HCT116 (cell line): Measurements from ENCODE around the gene FGFRL1. TPM values are rescaled to one million over a fixed set of nuclear protein-coding genes. Genes with fewer than 3 reads are reported as not detected.
A peak's percentile ranks its signal among the peaks of the same experiment; 100 is the strongest.

Experiments used
- ATAC-seq: fragments of 200-7000 bp; cut with Tn5 transposase; 2 replicates; pipeline ENCODE4 v1.9.1; 2020; ENCODE audit warnings: mild to moderate bottlenecking, moderate library complexity
- BruUV-seq: library from RNA; stranded (reverse); fragments of 400-500 nt; replicated peaks from 2 replicates; lab custom pipeline; 2021; lab: Mats Ljungman, UMichigan
- CTCF ChIA-PET: fragments of 300-600 bp; sonication (Branson Sonifier 250); formaldehyde crosslinking; loops from one replicate; lab custom pipeline; 2021; ENCODE audit warnings: antibody characterized with exemption; lab: Charles Lee
- POLR2A ChIA-PET: fragments of 300-600, 350-600 bp; sonication (Branson Sonifier 250); formaldehyde crosslinking; loops from one replicate; lab custom pipeline; 2021; ENCODE audit warnings: antibody characterized with exemption; lab: Charles Lee
- RAD21 ChIA-PET, 2 experiments: fragments of 300-600 bp; sonication (Branson Sonifier 250); formaldehyde crosslinking; loops; one replicate each; lab custom pipeline; 2023; ENCODE audit warnings: low total read pairs in 2 of 2; ENCODE audit not compliant: uncharacterized antibody in 2 of 2, unreplicated experiment in 2 of 2, low non-redundant PET in 1 of 2; lab: Charles Lee
- DNase-seq: peaks from one replicate; pipeline ENCODE4 v3.0.0-alpha.2; 2010; ENCODE audit warnings: low read depth, low spot score
- H2AFZ ChIP-seq: fragments of 200-600 bp; shearing (Covaris generic), sonication (generic); 2 replicates; pipeline ENCODE4 v1.6.1; 2017; ENCODE audit warnings: low read depth, mixed run types, mixed read lengths, antibody characterized with exemption, low read length; ENCODE audit not compliant: poor library complexity, severe bottlenecking
- H3K27ac ChIP-seq: 2 replicates; pipeline ENCODE4 v1.5.1; 2012; ENCODE audit warnings: low read depth, low read length
- H3K27me3 ChIP-seq: fragments of 200-600 bp; sonication (generic); 2 replicates; pipeline ENCODE4 v1.6.1; 2016; ENCODE audit warnings: mixed run types, low read length, mixed read lengths; ENCODE audit not compliant: insufficient read depth
- H3K36me3 ChIP-seq, 2 experiments: fragments of 200-500 bp in 1 of 2; fragments of 200-600 bp in 1 of 2; sonication (Bioruptor generic) in 1 of 2; sonication (generic) in 1 of 2; 2 replicates each; pipeline versions ENCODE4 v1.5.1 to v1.6.1; 2014 to 2016; ENCODE audit warnings: low read length in 2 of 2, inconsistent platforms in 1 of 2, mixed read lengths in 1 of 2, mixed run types in 1 of 2; ENCODE audit not compliant: insufficient read depth in 2 of 2, control insufficient read depth in 1 of 2
- H3K4me1 ChIP-seq, 2 experiments: fragments of 200-600 bp in 1 of 2; sonication (generic) in 1 of 2; 2 replicates each; pipeline versions ENCODE4 v1.5.1 to v1.6.1; 2012 to 2017; ENCODE audit warnings: low read length in 2 of 2, inconsistent platforms in 1 of 2, mild to moderate bottlenecking in 1 of 2, mixed read lengths in 1 of 2, mixed run types in 1 of 2, moderate library complexity in 1 of 2; ENCODE audit not compliant: insufficient read depth in 2 of 2, control insufficient read depth in 1 of 2
- H3K4me2 ChIP-seq: fragments of 200-600 bp; sonication (generic); 2 replicates; pipeline ENCODE4 v1.6.1; 2017; ENCODE audit warnings: mixed run types, low read length, mixed read lengths
- H3K4me3 ChIP-seq, 2 experiments: fragments of 200-600 bp in 1 of 2; sonication (generic) in 1 of 2; replicated peaks in 1 of 2; 2 replicates each; pipeline ENCODE4 v1.5.1; 2011 to 2016; ENCODE audit warnings: low read length in 2 of 2, control low read depth in 1 of 2, low read depth in 1 of 2, mild to moderate bottlenecking in 1 of 2, mixed read lengths in 1 of 2, mixed run types in 1 of 2
- H3K79me2 ChIP-seq: fragments of 200-600 bp; sonication (generic); 2 replicates; pipeline ENCODE4 v1.6.1; 2017; ENCODE audit warnings: mild to moderate bottlenecking, mixed run types, low read length, moderate library complexity, mixed read lengths; ENCODE audit not compliant: insufficient read depth
- H3K9ac ChIP-seq: fragments of 200-600 bp; sonication (generic); 2 replicates; pipeline ENCODE4 v1.6.1; 2016; ENCODE audit warnings: low read length, mixed read lengths
- H3K9me2 ChIP-seq: fragments of 200-600 bp; sonication (generic), shearing (Covaris generic); 2 replicates; pipeline ENCODE4 v1.6.1; 2017; ENCODE audit warnings: mixed run types, mild to moderate bottlenecking, moderate library complexity; ENCODE audit not compliant: insufficient read depth
- H3K9me3 ChIP-seq, 2 experiments: fragments of 200-500 bp in 1 of 2; fragments of 200-600 bp in 1 of 2; sonication (Bioruptor generic) in 1 of 2; sonication (generic) in 1 of 2; 2 replicates each; pipeline ENCODE4 v1.6.1; 2014 to 2017; ENCODE audit warnings: low read length in 2 of 2, mixed read lengths in 2 of 2, inconsistent platforms in 1 of 2, low read depth in 1 of 2, mild to moderate bottlenecking in 1 of 2, mixed run types in 1 of 2, moderate library complexity in 1 of 2; ENCODE audit not compliant: control insufficient read depth in 1 of 2, insufficient read depth in 1 of 2
- H4K20me1 ChIP-seq: fragments of 200-600 bp; sonication (generic), shearing (Covaris generic); 2 replicates; pipeline ENCODE4 v1.6.1; 2017; ENCODE audit warnings: mixed run types, mild to moderate bottlenecking, moderate library complexity; ENCODE audit not compliant: insufficient read depth
- CEBPB ChIP-seq: IDR thresholded peaks from 2 replicates; pipeline ENCODE4 v1.6.1; 2012; ENCODE audit warnings: low read depth
- ELF1 ChIP-seq: IDR thresholded peaks from 2 replicates; pipeline ENCODE4 v1.6.1; 2012; ENCODE audit warnings: low read depth, borderline replicate concordance
- EZH2 ChIP-seq: fragments of 200-600 bp; sonication (generic); IDR thresholded peaks from 2 replicates; pipeline ENCODE4 v1.6.1; 2017; ENCODE audit warnings: antibody characterized with exemption, mixed run types
- EZH2phosphoT487 ChIP-seq: fragments of 200-600 bp; IDR thresholded peaks from 2 replicates; pipeline ENCODE4 v1.6.1; 2018; ENCODE audit warnings: antibody characterized with exemption, borderline replicate concordance
- FOSL1 ChIP-seq: IDR thresholded peaks from 2 replicates; pipeline ENCODE4 v1.6.1; 2012; ENCODE audit warnings: low read depth
- JUND ChIP-seq: IDR thresholded peaks from 2 replicates; pipeline ENCODE4 v1.6.1; 2012
- MAX ChIP-seq: IDR thresholded peaks from 2 replicates; pipeline ENCODE4 v1.6.1; 2012
- POLR2A ChIP-seq: IDR thresholded peaks from 2 replicates; pipeline ENCODE4 v1.7.0; 2011; ENCODE audit warnings: borderline replicate concordance; ENCODE audit not compliant: insufficient read depth, insufficient read length; ENCODE audit errors: extremely low read depth
- REST ChIP-seq: IDR thresholded peaks from 2 replicates; pipeline ENCODE4 v1.6.1; 2012; ENCODE audit warnings: low read depth
- SIN3A ChIP-seq: IDR thresholded peaks from 2 replicates; pipeline ENCODE4 v1.6.1; 2012; ENCODE audit warnings: low read depth
- TCF7L2 ChIP-seq: IDR thresholded peaks from 2 replicates; pipeline ENCODE4 v1.7.0; 2011; ENCODE audit warnings: borderline replicate concordance, inconsistent platforms; ENCODE audit not compliant: insufficient read depth, insufficient read length; ENCODE audit errors: extremely low read depth
- YY1 ChIP-seq: IDR thresholded peaks from 2 replicates; pipeline ENCODE4 v1.6.1; 2011; ENCODE audit warnings: low read length, low read depth, moderate library complexity, mild to moderate bottlenecking; ENCODE audit not compliant: insufficient replicate concordance; ENCODE audit errors: extremely low read depth
- ZFX ChIP-seq: fragments of 450-650 bp; IDR thresholded peaks from 2 replicates; pipeline ENCODE4 v1.6.1; 2017
- intact Hi-C: fragments of 100-400 bp; cut with micrococcal nuclease; formaldehyde crosslinking; loops from 2 replicates; pipeline ENCODE4 v1.10.0; 2022
- total RNA-seq: library from RNA; stranded (reverse); gene quantifications from one replicate; pipeline ENCODE4 v1.2.1, GENCODE V29; 2021; ENCODE audit not compliant: unreplicated experiment

Gene FGFRL1
- total RNA-seq, 1 experiment from 2014 or later: 91.1 TPM

GRCh38 chr4:1013225-1014073 lies 2.0 kb downstream of the FGFRL1 start (continued):
- TF ChIP-seq JUND (no peak), FOSL1 (no peak)

GRCh38 chr4:1014291-1015167 lies 3.1 kb downstream of the FGFRL1 start:
- H3K79me2 ChIP-seq: peaks cover 12% of the 10 kb centered on the region; the same call in 1 of the 2 replicates
- H3K27me3 ChIP-seq: no peaks in the 10 kb centered on the region
- H3K36me3 ChIP-seq: peaks cover 3 to 4% of the 10 kb centered on the region in 2 experiments; a peak in 2 of 4 replicates
- H3K4me1 ChIP-seq: peaks cover 16 to 24% of the 10 kb centered on the region in 2 experiments
- RAD21 ChIA-PET: no interaction called here
- H3K9me2 ChIP-seq: no peaks in the 10 kb centered on the region
- CTCF ChIA-PET: no interaction called here
- H2AFZ ChIP-seq: no peak overlapping the region
- TSS peak; percentile 71 for BruUV-seq
- H3K4me3 ChIP-seq: no peak overlapping the region
- POLR2A ChIA-PET: no interaction called here
- no peaks in the 10 kb centered on the region for H4K20me1 ChIP-seq
- no peak overlapping the region for H3K4me2 ChIP-seq
- TF ChIP-seq CEBPB: no peak
- no peak for TF ChIP-seq EZH2
- TF ChIP-seq YY1: no peak
- no peak for TF ChIP-seq JUND
- no peak for TF ChIP-seq MAX
- TF ChIP-seq POLR2A: no peak
- no peak for TF ChIP-seq REST
- no peak for TF ChIP-seq SIN3A
- no peak for TF ChIP-seq EZH2phosphoT487
- TF ChIP-seq FOSL1: no peak
- TF ChIP-seq ELF1: no peak
- no peak for TF ChIP-seq TCF7L2
- no peak for TF ChIP-seq ZFX
- TF ChIP-seq, all 23 proteins: peak for 0
- H3K27ac ChIP-seq: no peak overlapping the region
- intact Hi-C loops: loop anchor here (5.0 kb wide), 1 partner anchor 273 kb away; the partner anchor contains the start of gene MAEA
- ATAC-seq: no peak
- no peaks in the 10 kb centered on the region for H3K9me3 ChIP-seq
- DNase-seq: no peak
- H3K9ac ChIP-seq: no peak overlapping the region
